Mesendoderm (in vitro differentiated cells): ENCODE results near the gene SERTAD2.

Experiments used
- DNase-seq: peaks from one replicate; pipeline ENCODE4 v3.0.0; 2013
- H2AK5ac ChIP-seq: 2 replicates; pipeline ENCODE4 v1.6.1; 2013; ENCODE audit warnings: low read length, inconsistent platforms
- H2BK120ac ChIP-seq: 2 replicates; pipeline ENCODE4 v1.6.1; 2013; ENCODE audit warnings: low read depth, mild to moderate bottlenecking, low read length, moderate library complexity, mixed read lengths
- H2BK15ac ChIP-seq: replicated peaks from 2 replicates; pipeline ENCODE4 v1.6.1; 2013; ENCODE audit warnings: low read depth, mild to moderate bottlenecking, moderate library complexity
- H2BK5ac ChIP-seq: 2 replicates; pipeline ENCODE4 v1.6.1; 2013; ENCODE audit warnings: low read length, inconsistent platforms
- H3K18ac ChIP-seq: 2 replicates; pipeline ENCODE4 v1.6.1; 2013; ENCODE audit warnings: mild to moderate bottlenecking, low read length, mixed read lengths
- H3K23ac ChIP-seq: one replicate; pipeline ENCODE4 v1.6.1; 2013; ENCODE audit warnings: low read length
- H3K27ac ChIP-seq: 2 replicates; pipeline ENCODE4 v1.5.1; 2013; ENCODE audit warnings: low read depth, mild to moderate bottlenecking, inconsistent platforms, low read length, moderate library complexity
- H3K27me3 ChIP-seq: 2 replicates; pipeline ENCODE4 v1.6.1; 2013; ENCODE audit warnings: low read length, control low read depth, mild to moderate bottlenecking, inconsistent platforms; ENCODE audit not compliant: insufficient read depth, poor library complexity
- H3K36me3 ChIP-seq: 2 replicates; pipeline ENCODE4 v1.6.1; 2013; ENCODE audit warnings: low read length, inconsistent platforms; ENCODE audit not compliant: control insufficient read depth, insufficient read depth
- H3K4ac ChIP-seq: one replicate; pipeline ENCODE4 v1.6.1; 2013; ENCODE audit warnings: low read depth, mild to moderate bottlenecking, low read length, moderate library complexity
- H3K4me1 ChIP-seq: 2 replicates; pipeline ENCODE4 v1.6.1; 2013; ENCODE audit warnings: low read depth, low read length, inconsistent platforms; ENCODE audit not compliant: control insufficient read depth
- H3K4me2 ChIP-seq: 2 replicates; pipeline ENCODE4 v1.6.1; 2013; ENCODE audit warnings: low read length
- H3K4me3 ChIP-seq: 2 replicates; pipeline ENCODE4 v1.5.1; 2013; ENCODE audit warnings: mild to moderate bottlenecking, low read length
- H3K56ac ChIP-seq: one replicate; pipeline ENCODE4 v1.6.1; 2013; ENCODE audit warnings: low read length
- H3K79me1 ChIP-seq: 2 replicates; pipeline ENCODE4 v1.6.1; 2013; ENCODE audit warnings: low read length, inconsistent platforms
- H3K79me2 ChIP-seq: 2 replicates; pipeline ENCODE4 v1.6.1; 2013; ENCODE audit warnings: mild to moderate bottlenecking, low read length; ENCODE audit not compliant: control insufficient read depth, insufficient read depth
- H3K9ac ChIP-seq: 2 replicates; pipeline ENCODE4 v1.6.1; 2013; ENCODE audit warnings: low read length, inconsistent platforms
- H4K5ac ChIP-seq: one replicate; pipeline ENCODE4 v1.6.1; 2013; ENCODE audit warnings: low read length
- H4K8ac ChIP-seq: one replicate; pipeline ENCODE4 v1.6.1; 2013; ENCODE audit warnings: low read depth, mild to moderate bottlenecking, control low read depth, low read length, moderate library complexity
- WGBS: extraction: QIAGEN DNeasy Blood & Tissue Kit; methylation state at CpG from one replicate; pipeline ENCODE4 v1.1.7; 2013; ENCODE audit warnings: low lambda C conversion rate, missing lambda C conversion rate; ENCODE audit not compliant: insufficient coverage; ENCODE audit errors: extremely low coverage; 5-methylcytosine and 5-hydroxymethylcytosine counted together

Gene SERTAD2

GRCh38 chr2:64641599-64641998 lies 12.1 kb downstream of the SERTAD2 start:
- DNase-seq = no peak
- Histone ChIP-seq H3K27ac (no peak overlapping the region), H3K4me3 (no peak overlapping the region), H2BK5ac (no peak overlapping the region), H2BK15ac (no peak overlapping the region), H3K79me2 (peaks cover 26% of the 10 kb centered on the region), H4K5ac (no peak overlapping the region), H3K4me1 (peaks cover 21% of the 10 kb centered on the region), H3K4me2 (no peak overlapping the region), H3K36me3 (no peaks in the 10 kb centered on the region), H3K79me1 (peaks cover 23% of the 10 kb centered on the region), H2AK5ac (no peak overlapping the region), H3K18ac (peak overlapping the region; percentile 3), H3K56ac (peak overlapping the region; percentile 11), H3K4ac (no peak overlapping the region), H3K27me3 (no peaks in the 10 kb centered on the region), H3K23ac (no peak overlapping the region), H4K8ac (no peak overlapping the region), H2BK120ac (no peak overlapping the region), H3K9ac (no peak overlapping the region)
- WGBS = no CpG with 5 or more reads among the region's 10 CpGs

DNA sequence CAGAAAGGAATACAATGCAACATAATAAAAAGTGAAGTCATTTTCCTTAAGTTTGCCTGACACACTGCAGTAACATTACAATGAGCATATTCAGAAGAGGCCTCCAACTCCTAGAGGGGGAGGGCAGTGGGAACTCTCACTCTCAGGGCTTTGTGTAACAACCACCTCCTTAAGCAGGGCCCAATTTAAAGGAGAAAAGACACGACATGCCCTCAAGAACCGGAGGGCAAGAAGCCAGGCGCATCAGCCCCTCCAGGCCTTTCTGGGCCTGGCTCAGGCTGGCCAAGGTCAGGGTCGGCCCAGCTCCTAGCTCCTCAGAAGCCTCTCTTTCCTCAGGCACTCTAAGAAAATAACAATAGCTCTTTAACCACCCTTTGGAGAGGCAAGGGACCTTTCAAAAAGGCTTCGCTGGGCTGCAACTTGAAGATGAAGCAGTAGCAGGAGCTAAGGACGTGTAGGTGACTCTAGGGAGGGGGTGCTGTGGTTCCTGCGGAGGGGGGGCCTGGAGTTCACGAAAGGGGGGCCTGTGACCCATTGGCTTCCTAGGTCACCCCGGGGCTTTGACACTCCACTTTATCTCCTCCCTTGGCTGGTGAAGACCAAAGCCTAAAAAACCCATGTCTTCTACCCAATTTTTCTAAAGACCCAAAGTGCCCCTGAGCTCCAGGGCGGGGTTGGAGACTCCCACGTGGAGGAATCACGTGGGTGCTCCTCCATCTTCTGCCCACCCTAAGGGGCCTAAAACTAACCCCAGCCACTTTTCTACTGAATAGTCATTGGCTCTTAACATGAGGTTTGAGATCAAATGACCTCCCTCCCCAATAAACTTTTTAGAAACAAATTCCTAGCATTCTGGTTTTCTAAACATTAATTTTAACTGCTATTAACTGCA lies 13.3 kb downstream of the SERTAD2 start:
- Histone ChIP-seq H3K27me3 (no peaks in the 10 kb centered on the region), H2AK5ac (no peak overlapping the region), H3K23ac (no peak overlapping the region), H3K4ac (no peak overlapping the region), H2BK15ac (no peak overlapping the region), H3K36me3 (peaks cover 3% of the 10 kb centered on the region), H4K8ac (no peak overlapping the region), H3K4me1 (peaks cover 21% of the 10 kb centered on the region), H2BK5ac (peak overlapping the region; percentile 54), H2BK120ac (no peak overlapping the region), H3K56ac (peak overlapping the region; percentile 58), H3K27ac (peak overlapping the region; percentile 20), H3K4me2 (no peak overlapping the region), H3K9ac (no peak overlapping the region), H4K5ac (no peak overlapping the region), H3K79me2 (peaks cover 24% of the 10 kb centered on the region), H3K79me1 (peaks cover 28% of the 10 kb centered on the region), H3K18ac (peak overlapping the region; percentile 52), H3K4me3 (no peak overlapping the region)
- peak; percentile 62 for DNase-seq
- WGBS = no CpG with 5 or more reads among the region's 12 CpGs

DNA sequence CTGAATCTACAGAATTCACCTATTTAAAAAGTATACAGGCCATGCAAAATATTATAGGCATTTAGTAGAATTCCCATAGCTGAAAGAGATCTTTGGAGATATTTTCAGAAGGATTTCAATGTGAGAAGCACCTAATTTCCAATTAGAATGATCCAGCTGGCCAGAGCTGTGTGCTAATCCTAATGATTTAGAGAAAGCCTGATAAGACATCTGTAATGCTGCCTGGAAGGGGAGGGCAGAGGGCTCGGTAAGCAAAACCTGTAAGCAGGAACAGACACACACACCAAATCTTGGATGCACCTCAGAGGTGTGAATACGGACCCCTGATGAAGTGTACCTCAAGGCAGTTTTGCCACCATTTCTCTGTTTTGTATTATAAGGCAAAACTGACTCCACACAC lies 14.0 kb downstream of the SERTAD2 start:
- no peak overlapping the region for H3K9ac ChIP-seq
- peaks cover 3% of the 10 kb centered on the region for H3K36me3 ChIP-seq
- H3K79me1 ChIP-seq = peaks cover 28% of the 10 kb centered on the region
- no peak overlapping the region for H2AK5ac ChIP-seq
- peaks cover 21% of the 10 kb centered on the region for H3K4me1 ChIP-seq
- no peak overlapping the region for H2BK15ac ChIP-seq
- H3K18ac ChIP-seq = no peak overlapping the region
- H3K4ac ChIP-seq = no peak overlapping the region
- no peaks in the 10 kb centered on the region for H3K27me3 ChIP-seq
- WGBS = no CpG with 5 or more reads among the region's 2 CpGs
- no peak overlapping the region for H4K5ac ChIP-seq
- peaks cover 24% of the 10 kb centered on the region for H3K79me2 ChIP-seq
- H2BK120ac ChIP-seq = no peak overlapping the region
- H3K23ac ChIP-seq = no peak overlapping the region
- H3K4me2 ChIP-seq = no peak overlapping the region
- H4K8ac ChIP-seq = no peak overlapping the region
- H3K56ac ChIP-seq = peak overlapping the region; percentile 35
- no peak overlapping the region for H3K27ac ChIP-seq
- DNase-seq = no peak
- no peak overlapping the region for H2BK5ac ChIP-seq
- H3K4me3 ChIP-seq = no peak overlapping the region

DNA sequence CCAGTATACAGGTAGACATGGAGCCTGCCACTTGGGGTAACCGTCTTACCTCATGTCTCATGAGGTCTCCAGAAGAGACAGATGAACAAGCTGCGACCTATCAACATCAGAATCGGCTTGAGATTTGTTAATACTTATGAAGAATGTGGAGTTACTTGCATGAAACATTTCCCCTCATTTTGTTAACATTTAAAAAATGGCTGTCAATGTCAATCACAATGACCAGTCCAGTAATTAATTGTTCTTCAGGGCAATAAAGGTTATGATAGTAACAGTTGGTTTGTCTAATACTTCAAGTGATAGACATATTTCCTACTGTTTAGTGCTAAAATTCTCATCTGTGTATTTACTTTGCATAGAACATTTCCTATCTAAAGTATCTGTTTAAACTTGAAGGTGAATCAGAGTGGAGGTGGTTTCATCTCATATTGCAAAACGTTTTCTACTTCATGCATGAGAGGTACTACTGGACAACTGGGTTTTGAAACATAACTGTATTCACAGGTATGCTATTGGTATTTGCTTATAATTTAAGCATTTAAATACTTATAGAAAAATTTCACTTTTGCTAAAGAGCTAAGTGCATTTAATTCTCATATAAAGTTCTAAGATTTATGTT lies 15.1 kb downstream of the SERTAD2 start:
- Histone ChIP-seq H3K27ac (no peak overlapping the region), H3K79me1 (peaks cover 25% of the 10 kb centered on the region), H2BK15ac (no peak overlapping the region), H3K4me3 (no peak overlapping the region), H3K56ac (no peak overlapping the region), H3K4me2 (no peak overlapping the region), H3K18ac (no peak overlapping the region), H3K79me2 (peaks cover 21% of the 10 kb centered on the region), H3K36me3 (peaks cover 5% of the 10 kb centered on the region), H2BK120ac (no peak overlapping the region), H3K23ac (no peak overlapping the region), H3K4me1 (peaks cover 17% of the 10 kb centered on the region), H4K5ac (no peak overlapping the region), H3K9ac (no peak overlapping the region), H3K27me3 (no peaks in the 10 kb centered on the region), H4K8ac (no peak overlapping the region), H2BK5ac (no peak overlapping the region), H2AK5ac (no peak overlapping the region), H3K4ac (no peak overlapping the region)
- no CpG with 5 or more reads among the region's 4 CpGs for whole genome bisulfite sequencing
- DNase-seq = no peak

DNA sequence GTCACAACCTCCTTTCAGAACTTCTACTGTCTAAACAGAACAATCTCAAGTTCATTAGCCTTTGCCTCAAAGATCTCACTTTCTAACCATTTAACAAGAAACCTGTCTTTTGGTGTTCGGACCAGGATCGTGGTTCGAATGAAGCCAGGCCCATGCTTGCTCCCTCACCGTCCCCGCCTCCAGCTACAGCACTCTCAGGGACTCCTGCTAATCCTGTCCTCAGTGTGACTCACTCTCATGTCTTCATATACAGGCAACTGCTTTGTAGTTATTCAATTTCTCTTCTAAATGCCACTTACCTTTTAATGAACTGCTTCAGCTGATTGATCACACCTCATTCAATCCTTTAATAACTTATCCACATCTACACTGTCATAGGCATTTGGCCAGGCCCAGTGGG lies 15.8 kb downstream of the SERTAD2 start:
- H3K79me2 ChIP-seq = peaks cover 17% of the 10 kb centered on the region
- H3K27ac ChIP-seq = no peak overlapping the region
- H4K8ac ChIP-seq = no peak overlapping the region
- no peak overlapping the region for H3K23ac ChIP-seq
- H3K56ac ChIP-seq = no peak overlapping the region
- H3K4me2 ChIP-seq = no peak overlapping the region
- H4K5ac ChIP-seq = no peak overlapping the region
- no peak overlapping the region for H3K18ac ChIP-seq
- H3K4me1 ChIP-seq = peaks cover 13% of the 10 kb centered on the region
- WGBS = no CpG with 5 or more reads among the region's 5 CpGs
- peaks cover 23% of the 10 kb centered on the region for H3K79me1 ChIP-seq
- H3K27me3 ChIP-seq = no peaks in the 10 kb centered on the region
- no peak overlapping the region for H3K4me3 ChIP-seq
- DNase-seq = no peak
- no peak overlapping the region for H2BK15ac ChIP-seq
- H2BK5ac ChIP-seq = no peak overlapping the region
- H3K9ac ChIP-seq = no peak overlapping the region
- no peak overlapping the region for H2BK120ac ChIP-seq
- H3K36me3 ChIP-seq = peaks cover 7% of the 10 kb centered on the region
- no peak overlapping the region for H2AK5ac ChIP-seq
- no peak overlapping the region for H3K4ac ChIP-seq
